Peyer's patch (tissue), 4 donors: ENCODE results near the gene DNAH14. TPM values are rescaled to one million over a fixed set of nuclear protein-coding genes. Genes with fewer than 3 reads are reported as not detected.

Experiments
- DNase-seq, 3 donors: peaks; one replicate each; pipeline ENCODE4 v3.0.0-alpha.2; 2017 to 2019
- H3K27ac ChIP-seq, 4 donors: fragments of 200-600 bp; sonication (generic); one replicate each; pipeline ENCODE4 v1.5.1; 2016 to 2019
- H3K27me3 ChIP-seq, 2 donors: fragments of 200-600 bp; sonication (generic); one replicate each; pipeline ENCODE4 v1.5.1; 2019
- H3K36me3 ChIP-seq, 3 donors: fragments of 200-600 bp; sonication (generic); one replicate each; pipeline ENCODE4 v1.5.1; 2016 to 2019
- H3K4me1 ChIP-seq, 4 donors: fragments of 200-600 bp; sonication (generic); one replicate each; pipeline ENCODE4 v1.5.1; 2016 to 2019
- H3K4me3 ChIP-seq, 4 donors: fragments of 200-600 bp; sonication (generic); 1 replicate in 3 of 4; 2 replicates in 1 of 4; pipeline ENCODE4 v1.5.1; 2016 to 2019; ENCODE audit warnings: mild to moderate bottlenecking in 1 of 4
- H3K9me3 ChIP-seq, 4 donors: fragments of 200-600 bp; sonication (generic); one replicate each; pipeline ENCODE4 v1.5.1; 2016 to 2019; ENCODE audit warnings: mild to moderate bottlenecking in 1 of 4
- CTCF ChIP-seq, 6 experiments: fragments of 450-650 bp in 4 of 6; fragments of 200-600 bp in 2 of 6; sonication (generic) in 1 of 6; IDR thresholded peaks; one replicate each; pipeline ENCODE4 v1.5.1; 2017 to 2019; ENCODE audit warnings: antibody characterized with exemption in 6 of 6, mild to moderate bottlenecking in 3 of 6, moderate library complexity in 1 of 6
- POLR2A ChIP-seq, 2 donors: fragments of 450-650 bp; IDR thresholded peaks; one replicate each; pipeline ENCODE4 v1.5.1; 2017; ENCODE audit warnings: antibody characterized with exemption in 2 of 2, mild to moderate bottlenecking in 2 of 2, moderate library complexity in 2 of 2
- total RNA-seq, 4 donors: library from RNA; depleted of rRNA; stranded (reverse); fragments of >200 nt; gene quantifications; one replicate each; pipeline ENCODE4 v1.1.0, GENCODE V29; 2016

Gene DNAH14
- total RNA-seq, 4 donors from 2014 or later, result 6.5 to 11.0 (median 7.4) TPM

- DNase-seq, result no peak
- TF ChIP-seq CTCF (IDR thresholded peaks at IDR 0.05), result no peak
- H3K27me3 ChIP-seq, result no peaks in the 10 kb centered on the region
- H3K9me3 ChIP-seq, result no peaks in the 10 kb centered on the region
- no peak overlapping the region for H3K4me3 ChIP-seq
- H3K36me3 ChIP-seq, result no peaks in the 10 kb centered on the region
- H3K4me1 ChIP-seq, result no peaks in the 10 kb centered on the region
- no peak overlapping the region for H3K27ac ChIP-seq
Measured at GRCh38 chr1:225259542-225259941, 330.1 kb downstream of the DNAH14 start.

DNA sequence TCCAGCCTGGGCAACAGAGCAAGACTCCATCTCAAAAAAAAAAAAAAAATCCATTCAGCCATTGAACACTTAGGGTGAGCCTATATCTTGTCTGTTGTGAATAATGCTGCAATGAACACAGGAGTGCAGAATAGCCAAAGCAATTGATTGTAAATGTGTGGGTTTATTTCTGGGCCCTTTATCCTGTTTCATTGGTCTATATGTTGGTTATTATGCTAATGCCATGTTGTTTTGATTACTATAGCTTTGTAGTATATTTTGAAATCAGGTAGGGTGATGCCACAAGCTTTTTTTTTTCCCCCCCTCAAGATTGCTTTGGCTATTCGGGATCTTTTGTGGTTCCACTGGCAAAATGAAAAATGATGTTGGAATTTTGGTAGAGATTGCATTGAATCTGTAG lies 330.8 kb downstream of the DNAH14 start:
- no peak overlapping the region for H3K27ac ChIP-seq
- TF ChIP-seq POLR2A (IDR thresholded peaks at IDR 0.05), result no peak
- no peak for TF ChIP-seq CTCF (IDR thresholded peaks at IDR 0.05)
- no peaks in the 10 kb centered on the region for H3K27me3 ChIP-seq
- no peak for DNase-seq
- H3K4me1 ChIP-seq, result no peaks in the 10 kb centered on the region
- H3K4me3 ChIP-seq, result no peak overlapping the region
- H3K9me3 ChIP-seq, result no peaks in the 10 kb centered on the region
- H3K36me3 ChIP-seq, result no peaks in the 10 kb centered on the region

- Histone ChIP-seq H3K4me1 (no peaks in the 10 kb centered on the region), H3K4me3 (no peak overlapping the region), H3K9me3 (no peaks in the 10 kb centered on the region), H3K27ac (no peak overlapping the region), H3K36me3 (no peaks in the 10 kb centered on the region), H3K27me3 (no peaks in the 10 kb centered on the region)
- no peak for DNase-seq
- TF ChIP-seq POLR2A (IDR thresholded peaks at IDR 0.05), result no peak
- TF ChIP-seq CTCF (IDR thresholded peaks at IDR 0.05), result no peak
Measured at GRCh38 chr1:225277445-225277844, 348.0 kb downstream of the DNAH14 start.

DNA sequence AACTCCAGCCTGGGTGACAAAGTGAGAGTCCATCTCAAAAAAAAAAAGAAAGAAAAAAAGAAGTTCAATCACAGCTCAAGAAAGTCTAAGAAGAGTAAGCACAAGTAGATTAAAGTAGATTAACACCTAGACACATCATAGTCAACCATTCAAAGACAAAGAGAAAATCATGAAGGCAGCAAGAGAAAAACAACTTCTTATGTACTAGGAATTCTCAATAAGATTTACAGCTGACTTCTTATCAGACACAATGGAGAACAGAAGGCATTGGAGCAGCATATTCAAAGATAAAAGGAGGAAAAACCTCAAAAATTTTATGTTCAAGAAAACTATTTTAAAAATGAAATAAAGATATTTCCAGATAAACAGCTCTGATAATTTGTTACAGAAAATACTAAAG lies 351.1 kb downstream of the DNAH14 start:
- Histone ChIP-seq H3K27ac (no peak overlapping the region), H3K4me3 (no peak overlapping the region), H3K4me1 (no peaks in the 10 kb centered on the region), H3K9me3 (no peaks in the 10 kb centered on the region), H3K36me3 (no peaks in the 10 kb centered on the region), H3K27me3 (no peaks in the 10 kb centered on the region)
- TF ChIP-seq POLR2A (IDR thresholded peaks at IDR 0.05) (no peak), CTCF (IDR thresholded peaks at IDR 0.05) (no peak)
- DNase-seq, result no peak

GRCh38 chr1:225290244-225290643 lies 360.8 kb downstream of the DNAH14 start:
- Histone ChIP-seq H3K9me3 (peaks cover 0 to 3% (median 0%) of the 10 kb centered on the region in 4 donors), H3K27ac (no peak overlapping the region), H3K4me3 (no peak overlapping the region), H3K27me3 (no peaks in the 10 kb centered on the region), H3K36me3 (no peaks in the 10 kb centered on the region), H3K4me1 (no peaks in the 10 kb centered on the region)
- no peak for DNase-seq
- TF ChIP-seq POLR2A (IDR thresholded peaks at IDR 0.05), result no peak
- TF ChIP-seq CTCF (IDR thresholded peaks at IDR 0.05), result no peak

DNA sequence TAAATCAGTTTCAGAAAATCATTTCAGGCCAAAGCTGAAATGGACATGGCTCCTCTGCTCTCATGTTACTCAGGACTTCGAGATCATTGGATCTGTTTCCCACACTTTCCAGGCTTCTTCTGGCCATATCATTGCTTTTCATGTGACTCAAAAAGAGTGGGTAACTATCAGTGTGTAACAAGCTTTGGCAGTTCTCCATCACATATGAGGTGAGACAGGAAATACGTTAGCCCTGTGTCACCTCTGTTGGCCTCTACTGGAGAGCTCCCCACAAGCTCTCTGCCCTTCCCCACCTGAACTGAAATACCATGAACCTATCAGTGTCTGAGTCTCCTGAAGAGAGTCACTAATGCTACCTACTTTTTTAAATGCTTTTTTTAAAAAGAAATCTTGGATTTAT lies 370.1 kb downstream of the DNAH14 start:
- Histone ChIP-seq H3K4me1 (no peaks in the 10 kb centered on the region), H3K9me3 (no peaks in the 10 kb centered on the region), H3K4me3 (no peak overlapping the region), H3K27ac (no peak overlapping the region), H3K36me3 (no peaks in the 10 kb centered on the region), H3K27me3 (no peaks in the 10 kb centered on the region)
- DNase-seq, result no peak
- TF ChIP-seq CTCF (IDR thresholded peaks at IDR 0.05), result no peak
- TF ChIP-seq POLR2A (IDR thresholded peaks at IDR 0.05), result no peak
